GM19324 (cell line): ENCODE measurements around the gene MUS81.
"Not testable (repeated sequence)": the region's sequence is repeated elsewhere in the genome, so short reads cannot be mapped to it uniquely, and the experiment has no call there.

ENCODE experiments used
- ATAC-seq: cut with Tn5 transposase; IDR thresholded peaks from one replicate; pipeline ENCODE4 v1.9.1; 2021; ENCODE audit warnings: mild to moderate bottlenecking, moderate library complexity; ENCODE audit not compliant: unreplicated experiment, low FRiP score

Gene MUS81

GRCh38 chr11:65860278-65861164 is at the start of gene MUS81:
MUS81 (plus strand) TSS chr11:65860433; CDS start chr11:65860754, 321 bp downstream.
- peak; percentile 20 for ATAC-seq

GRCh38 chr11:65811764-65812475 is 48.3 kb upstream of the MUS81 start:
- ATAC-seq, result no peak

- ATAC-seq, result no peak
These were observed 45.9 kb upstream of the MUS81 start for GRCh38 chr11:65814131-65814985.

- no peak for ATAC-seq
These were observed 45.2 kb upstream of the MUS81 start for GRCh38 chr11:65814986-65815565.

GRCh38 chr11:65816696-65817095 is 43.5 kb upstream of the MUS81 start:
- ATAC-seq, result no peak

GRCh38 chr11:65817312-65817834 is 42.9 kb upstream of the MUS81 start:
- no peak for ATAC-seq

- ATAC-seq, result peak; percentile 90
These were observed 42.2 kb upstream of the MUS81 start for GRCh38 chr11:65817835-65818680.

GRCh38 chr11:65821107-65821506 is 39.1 kb upstream of the MUS81 start:
- no peak for ATAC-seq

GRCh38 chr11:65822776-65823528 is 37.3 kb upstream of the MUS81 start:
- no peak for ATAC-seq

GRCh38 chr11:65826984-65827735 is 33.1 kb upstream of the MUS81 start:
- no peak for ATAC-seq

GRCh38 chr11:65829459-65829858 is 30.8 kb upstream of the MUS81 start:
- ATAC-seq, result no peak

- ATAC-seq, result not testable (repeated sequence)
These were observed 28.0 kb upstream of the MUS81 start for GRCh38 chr11:65832231-65832630.

- ATAC-seq, result peak; percentile 84
These were observed 26.8 kb upstream of the MUS81 start, which contains the start of gene SNX32 for GRCh38 chr11:65833297-65834030. SNX32 (plus strand) TSS chr11:65833963; CDS start chr11:65834066, 103 bp downstream.

- no peak for ATAC-seq
These were observed 26.0 kb upstream of the MUS81 start for GRCh38 chr11:65834202-65834601.

- ATAC-seq, result no peak
These were observed 18.1 kb upstream of the MUS81 start for GRCh38 chr11:65842144-65842543.

- no peak for ATAC-seq
These were observed 16.4 kb upstream of the MUS81 start for GRCh38 chr11:65843811-65844210.
